Bronchial epithelial cell (primary cell): ENCODE measurements around the gene ANGPT4. TPM values are rescaled to one million over a fixed set of nuclear protein-coding genes. Genes with fewer than 3 reads are reported as not detected.

ENCODE experiments used
- DNase-seq: peaks from one replicate; pipeline ENCODE4 v3.0.0-alpha.2; 2010; ENCODE audit warnings: low read depth
- FAIRE-seq: peaks from 2 replicates; lab custom pipeline; 2011; peaks lifted over from hg19 to GRCh38; lab: Jason Lieb, UNC
- H3K27me3 ChIP-seq: 2 replicates; pipeline ENCODE4 v1.5.1; 2011; ENCODE audit warnings: low read length; ENCODE audit not compliant: control insufficient read depth, insufficient read depth
- H3K36me3 ChIP-seq: 2 replicates; pipeline ENCODE4 v1.5.1; 2011; ENCODE audit warnings: low read length; ENCODE audit not compliant: control insufficient read depth, insufficient read depth
- H3K4me3 ChIP-seq: 2 replicates; pipeline ENCODE4 v1.5.1; 2011; ENCODE audit warnings: mild to moderate bottlenecking, low read depth, low read length, control low read depth
- total RNA-seq: library from RNA; depleted of rRNA; stranded (reverse); fragments of >200 nt; gene quantifications from 2 replicates; pipeline ENCODE4 v1.2.1, GENCODE V29; 2014
- TF ChIP-seq, protein P1 (sequence below): IDR thresholded peaks from 2 replicates; pipeline ENCODE4 v1.5.1; 2011; ENCODE audit warnings: mild to moderate bottlenecking, moderate library complexity, low read length, control low read depth, inconsistent platforms; ENCODE audit not compliant: insufficient read depth, severe bottlenecking

Gene ANGPT4
- total RNA-seq, 1 donor from 2014 or later = not detected

DNA sequence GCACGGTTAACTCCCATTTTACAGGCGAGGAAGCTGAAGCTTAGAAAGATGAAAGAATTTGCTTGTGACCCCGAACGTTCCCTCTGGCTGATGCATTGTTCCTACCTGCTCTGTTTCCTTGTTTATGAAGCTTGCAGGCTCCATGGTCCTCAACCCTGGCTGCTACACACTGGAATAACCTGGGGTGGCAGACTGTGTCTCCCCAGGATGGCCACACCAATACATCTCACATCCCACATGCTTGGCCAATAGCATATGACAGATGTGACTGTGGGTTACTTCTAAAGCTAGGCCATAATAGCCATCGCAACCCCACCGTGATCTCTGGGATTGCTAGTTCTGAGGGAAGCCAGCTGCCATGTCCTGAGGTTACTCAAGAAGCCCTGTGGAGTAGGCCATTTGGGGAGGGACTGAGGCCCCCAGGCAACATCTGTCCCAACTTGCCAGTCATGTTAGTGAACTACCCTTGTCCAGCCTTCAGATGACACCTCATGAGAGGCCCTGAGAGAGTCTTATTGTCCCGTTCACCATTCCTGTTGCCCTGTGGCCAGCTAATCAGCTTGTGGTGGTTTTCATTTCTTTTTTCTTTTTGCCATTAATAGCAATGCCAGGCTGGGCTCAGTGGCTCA is 89.3 kb downstream of the ANGPT4 start:
- FAIRE-seq = peak; percentile 93
- TF ChIP-seq, protein P1, sequence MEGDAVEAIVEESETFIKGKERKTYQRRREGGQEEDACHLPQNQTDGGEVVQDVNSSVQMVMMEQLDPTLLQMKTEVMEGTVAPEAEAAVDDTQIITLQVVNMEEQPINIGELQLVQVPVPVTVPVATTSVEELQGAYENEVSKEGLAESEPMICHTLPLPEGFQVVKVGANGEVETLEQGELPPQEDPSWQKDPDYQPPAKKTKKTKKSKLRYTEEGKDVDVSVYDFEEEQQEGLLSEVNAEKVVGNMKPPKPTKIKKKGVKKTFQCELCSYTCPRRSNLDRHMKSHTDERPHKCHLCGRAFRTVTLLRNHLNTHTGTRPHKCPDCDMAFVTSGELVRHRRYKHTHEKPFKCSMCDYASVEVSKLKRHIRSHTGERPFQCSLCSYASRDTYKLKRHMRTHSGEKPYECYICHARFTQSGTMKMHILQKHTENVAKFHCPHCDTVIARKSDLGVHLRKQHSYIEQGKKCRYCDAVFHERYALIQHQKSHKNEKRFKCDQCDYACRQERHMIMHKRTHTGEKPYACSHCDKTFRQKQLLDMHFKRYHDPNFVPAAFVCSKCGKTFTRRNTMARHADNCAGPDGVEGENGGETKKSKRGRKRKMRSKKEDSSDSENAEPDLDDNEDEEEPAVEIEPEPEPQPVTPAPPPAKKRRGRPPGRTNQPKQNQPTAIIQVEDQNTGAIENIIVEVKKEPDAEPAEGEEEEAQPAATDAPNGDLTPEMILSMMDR = no peak
- no peak for DNase-seq
- Histone ChIP-seq H3K4me3 (no peak overlapping the region), H3K27me3 (no peaks in the 10 kb centered on the region), H3K36me3 (no peaks in the 10 kb centered on the region)

GRCh38 chr20:825710-826421 is 90.3 kb downstream of the ANGPT4 start:
- DNase-seq (no peak), FAIRE-seq (peak; percentile 18)
- H3K36me3 ChIP-seq = no peaks in the 10 kb centered on the region
- no peak overlapping the region for H3K4me3 ChIP-seq
- no peaks in the 10 kb centered on the region for H3K27me3 ChIP-seq
- TF ChIP-seq, protein P1 = no peak

- TF ChIP-seq, protein P1 = no peak
- H3K27me3 ChIP-seq = no peaks in the 10 kb centered on the region
- H3K36me3 ChIP-seq = no peaks in the 10 kb centered on the region
- DNase-seq (no peak), FAIRE-seq (no peak)
- H3K4me3 ChIP-seq = no peak overlapping the region
Observed at GRCh38 chr20:824916-825315, 91.2 kb downstream of the ANGPT4 start.

DNA sequence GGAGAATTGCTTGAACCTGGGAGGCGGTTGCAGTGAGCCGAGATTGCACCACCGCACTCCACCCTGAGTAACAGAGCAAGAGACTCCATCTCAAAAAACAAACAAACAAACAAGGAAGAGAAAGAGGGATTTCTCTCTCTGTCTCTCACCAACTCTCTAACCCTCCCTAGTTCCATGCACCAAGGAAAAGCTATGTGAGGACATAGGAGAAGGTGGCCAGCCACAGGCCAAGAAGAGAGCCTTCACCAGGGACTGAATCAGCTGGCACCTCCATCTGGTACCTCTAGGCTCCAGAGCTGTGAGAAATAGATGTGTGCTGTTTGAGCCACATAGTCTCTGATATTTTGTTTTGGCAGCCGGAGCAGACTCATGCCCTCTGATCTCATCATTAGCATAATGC is 91.6 kb downstream of the ANGPT4 start:
- Histone ChIP-seq H3K27me3 (no peaks in the 10 kb centered on the region), H3K4me3 (no peak overlapping the region), H3K36me3 (no peaks in the 10 kb centered on the region)
- DNase-seq = no peak
- TF ChIP-seq, protein P1 = no peak
- no peak for FAIRE-seq

GRCh38 chr20:823574-823902 is 92.6 kb downstream of the ANGPT4 start:
- TF ChIP-seq, protein P1 = no peak
- Histone ChIP-seq H3K4me3 (no peak overlapping the region), H3K36me3 (no peaks in the 10 kb centered on the region), H3K27me3 (no peaks in the 10 kb centered on the region)
- no peak for FAIRE-seq
- DNase-seq = no peak
